ENCODE results near the gene STRIP1.
"Not testable (repeated sequence)": the region's sequence is repeated elsewhere in the genome, so short reads cannot be mapped to it uniquely, and the experiment has no call there.

STRIP1 gene

GRCh38 chr1:110070671-110071242, 36.3 kb downstream of the STRIP1 start, which contains the start of gene ALX3:
TSS of gene ALX3 (minus strand) at chr1:110070672. CDS start at chr1:110070612, 60 bp downstream.
- no peak for DNase-seq

GRCh38 chr1:110074166-110074565, 39.7 kb downstream of the STRIP1 start:
- no peak for DNase-seq

GRCh38 chr1:110076789-110077500, 42.5 kb downstream of the STRIP1 start:
- DNase-seq = no peak

- not testable (repeated sequence) for DNase-seq
These were observed 45.6 kb downstream of the STRIP1 start for GRCh38 chr1:110079995-110080394.

- no peak for DNase-seq
These were observed 46.6 kb downstream of the STRIP1 start for GRCh38 chr1:110081061-110081460.

GRCh38 chr1:110082477-110082876, 48.1 kb downstream of the STRIP1 start:
- DNase-seq = no peak

- no peak for DNase-seq
These were observed 48.8 kb downstream of the STRIP1 start for GRCh38 chr1:110083061-110083865.

- no peak for DNase-seq
These were observed 49.4 kb downstream of the STRIP1 start for GRCh38 chr1:110083866-110084226.

GRCh38 chr1:110084227-110085078, 50.0 kb downstream of the STRIP1 start:
- DNase-seq = peak; percentile 30

- DNase-seq = no peak
These were observed 51.2 kb downstream of the STRIP1 start for GRCh38 chr1:110085671-110086070.

GRCh38 chr1:110086961-110087360, 52.5 kb downstream of the STRIP1 start:
- no peak for DNase-seq

- peak; percentile 28 for DNase-seq
These were observed 53.7 kb downstream of the STRIP1 start for GRCh38 chr1:110087812-110088738.

- DNase-seq = no peak
These were observed 54.4 kb downstream of the STRIP1 start for GRCh38 chr1:110088739-110089316.

GRCh38 chr1:110089561-110090275, 55.3 kb downstream of the STRIP1 start:
- no peak for DNase-seq

- no peak for DNase-seq
These were observed 57.0 kb downstream of the STRIP1 start for GRCh38 chr1:110091381-110091780.

GRCh38 chr1:110091791-110092190, 57.4 kb downstream of the STRIP1 start:
- DNase-seq = no peak

GRCh38 chr1:110092991-110093390, 58.6 kb downstream of the STRIP1 start:
- DNase-seq = no peak

GRCh38 chr1:110094931-110095654, 60.7 kb downstream of the STRIP1 start:
- DNase-seq = no peak

GRCh38 chr1:110097507-110098221, 63.2 kb downstream of the STRIP1 start:
- no peak for DNase-seq

Measured in GDM1 (cell line).